Caco-2 (cell line): ENCODE results near the gene S100PBP. TPM values are rescaled to one million over a fixed set of nuclear protein-coding genes. Genes with fewer than 3 reads are reported as not detected.

ENCODE experiments used
- BruUV-seq: library from RNA; stranded (reverse); fragments of 400-500 nt; replicated peaks from 2 replicates; lab custom pipeline; 2021; lab: Mats Ljungman, UMichigan
- CTCF ChIA-PET: fragments of 300-600 bp; sonication (Branson Sonifier 250); formaldehyde crosslinking; loops from one replicate; lab custom pipeline; 2022; ENCODE audit warnings: antibody characterized with exemption; lab: Charles Lee
- POLR2A ChIA-PET: fragments of 300-600 bp; sonication (Branson Sonifier 250); formaldehyde crosslinking; loops from one replicate; lab custom pipeline; 2022; ENCODE audit warnings: antibody characterized with exemption; lab: Charles Lee
- DNase-seq, 2 experiments: peaks; one replicate each; pipeline versions ENCODE4 v3.0.0 to v3.0.0-alpha.2; 2020 to 2022
- H3K27me3 ChIP-seq: replicated peaks from 2 replicates; pipeline ENCODE4 v1.6.0; 2011; ENCODE audit warnings: low read length; ENCODE audit not compliant: control insufficient read depth, insufficient read depth
- H3K36me3 ChIP-seq: 2 replicates; pipeline ENCODE4 v1.5.1; 2011; ENCODE audit warnings: low read length; ENCODE audit not compliant: control insufficient read depth, insufficient read depth
- H3K4me1 ChIP-seq: fragments of 250-450 bp; sonication (Bioruptor Pico); 2 replicates; pipeline ENCODE4 v1.5.1; 2020; ENCODE audit warnings: mild to moderate bottlenecking
- H3K4me3 ChIP-seq: 2 replicates; pipeline ENCODE4 v1.5.1; 2011; ENCODE audit warnings: low read depth, mild to moderate bottlenecking, control low read depth, low read length
- H3K9me3 ChIP-seq: fragments of 250-450 bp; sonication (Bioruptor Pico); 2 replicates; pipeline ENCODE4 v1.5.1; 2020; ENCODE audit warnings: mild to moderate bottlenecking, moderate library complexity
- H3K27ac Mint-ChIP-seq: one replicate; pipeline ENCODE4 v1.8.0; 2022; ENCODE audit warnings: mixed read lengths; ENCODE audit not compliant: unreplicated experiment
- H3K27me3 Mint-ChIP-seq: one replicate; pipeline ENCODE4 v1.8.0; 2022; ENCODE audit warnings: mixed read lengths; ENCODE audit not compliant: insufficient read depth, unreplicated experiment
- H3K36me3 Mint-ChIP-seq: one replicate; pipeline ENCODE4 v1.8.0; 2022; ENCODE audit warnings: mild to moderate bottlenecking, mixed read lengths; ENCODE audit not compliant: insufficient read depth, unreplicated experiment
- H3K4me1 Mint-ChIP-seq: one replicate; pipeline ENCODE4 v1.8.0; 2022; ENCODE audit warnings: low read depth, mixed read lengths; ENCODE audit not compliant: unreplicated experiment
- H3K4me3 Mint-ChIP-seq: one replicate; pipeline ENCODE4 v1.8.0; 2022; ENCODE audit warnings: mild to moderate bottlenecking, moderate library complexity, mixed read lengths; ENCODE audit not compliant: unreplicated experiment
- H3K9me3 Mint-ChIP-seq: one replicate; pipeline ENCODE4 v1.8.0; 2022; ENCODE audit warnings: mixed read lengths; ENCODE audit not compliant: unreplicated experiment
- intact Hi-C: fragments of 100-400 bp; cut with micrococcal nuclease; formaldehyde crosslinking; loops from one replicate; pipeline ENCODE4 v1.10.0; 2022; ENCODE audit not compliant: unreplicated experiment
- total RNA-seq: library from RNA; stranded (reverse); gene quantifications from 2 replicates; pipeline ENCODE4 v1.2.3, GENCODE V29; 2022
- TF ChIP-seq, protein P1 (sequence below), 2 experiments: fragments of 200-600 bp in 1 of 2; IDR thresholded peaks; 1 replicate in 1 of 2; 2 replicates in 1 of 2; pipeline versions ENCODE4 v1.5.1 to v1.8.0; 2011 to 2022; ENCODE audit warnings: antibody characterized with exemption in 1 of 2, control low read depth in 1 of 2, inconsistent platforms in 1 of 2, low read depth in 1 of 2, low read length in 1 of 2, mild to moderate bottlenecking in 1 of 2, moderate library complexity in 1 of 2; ENCODE audit not compliant: insufficient read depth in 1 of 2, severe bottlenecking in 1 of 2, unreplicated experiment in 1 of 2

S100PBP gene
- total RNA-seq, 1 experiment from 2014 or later: 23.8 TPM

DNA sequence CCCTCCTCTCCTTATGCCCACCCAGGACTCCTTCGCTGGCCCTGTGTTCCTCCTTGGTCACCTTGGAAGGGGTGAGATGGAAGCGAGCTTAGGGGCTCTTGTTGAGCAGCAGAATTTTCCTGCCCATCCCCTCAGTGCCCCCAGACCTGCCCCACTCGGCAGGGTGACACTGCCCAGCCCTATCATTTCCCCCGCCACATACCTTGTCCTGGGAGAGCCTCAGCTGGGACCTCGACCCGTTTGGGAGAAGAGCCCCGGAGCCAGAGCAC lies 54.7 kb downstream of the S100PBP start:
- no peak overlapping the region for H3K4me3 Mint-ChIP-seq
- no peaks in the 10 kb centered on the region for H3K9me3 ChIP-seq
- peaks cover 17% of the 10 kb centered on the region for H3K4me1 Mint-ChIP-seq
- ChIA-PET CTCF (interaction anchor here (1.0 kb wide), 1 partner anchor 10 kb away, joined by 3 read pairs; no protein-coding TSS in a partner anchor), POLR2A (no interaction called here)
- DNase-seq: no peak
- no peaks in the 10 kb centered on the region for H3K4me1 ChIP-seq
- H3K27me3 ChIP-seq: no peaks in the 10 kb centered on the region; the same call in 1 of the 2 replicates
- H3K36me3 Mint-ChIP-seq: peaks cover 6% of the 10 kb centered on the region
- H3K9me3 Mint-ChIP-seq: no peaks in the 10 kb centered on the region
- H3K36me3 ChIP-seq: no peaks in the 10 kb centered on the region
- no TSS peak for BruUV-seq
- TF ChIP-seq, protein P1, sequence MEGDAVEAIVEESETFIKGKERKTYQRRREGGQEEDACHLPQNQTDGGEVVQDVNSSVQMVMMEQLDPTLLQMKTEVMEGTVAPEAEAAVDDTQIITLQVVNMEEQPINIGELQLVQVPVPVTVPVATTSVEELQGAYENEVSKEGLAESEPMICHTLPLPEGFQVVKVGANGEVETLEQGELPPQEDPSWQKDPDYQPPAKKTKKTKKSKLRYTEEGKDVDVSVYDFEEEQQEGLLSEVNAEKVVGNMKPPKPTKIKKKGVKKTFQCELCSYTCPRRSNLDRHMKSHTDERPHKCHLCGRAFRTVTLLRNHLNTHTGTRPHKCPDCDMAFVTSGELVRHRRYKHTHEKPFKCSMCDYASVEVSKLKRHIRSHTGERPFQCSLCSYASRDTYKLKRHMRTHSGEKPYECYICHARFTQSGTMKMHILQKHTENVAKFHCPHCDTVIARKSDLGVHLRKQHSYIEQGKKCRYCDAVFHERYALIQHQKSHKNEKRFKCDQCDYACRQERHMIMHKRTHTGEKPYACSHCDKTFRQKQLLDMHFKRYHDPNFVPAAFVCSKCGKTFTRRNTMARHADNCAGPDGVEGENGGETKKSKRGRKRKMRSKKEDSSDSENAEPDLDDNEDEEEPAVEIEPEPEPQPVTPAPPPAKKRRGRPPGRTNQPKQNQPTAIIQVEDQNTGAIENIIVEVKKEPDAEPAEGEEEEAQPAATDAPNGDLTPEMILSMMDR (IDR thresholded peaks at IDR 0.05; ENCODE audit: insufficient read depth in 1 of 2, low read depth in 1 of 2, low read length in 1 of 2, severe bottlenecking in 1 of 2, unreplicated experiment in 1 of 2): no peak
- no peaks in the 10 kb centered on the region for H3K27me3 Mint-ChIP-seq
- intact Hi-C loops: no loop called here
- no peak overlapping the region for H3K27ac Mint-ChIP-seq
- no peak overlapping the region for H3K4me3 ChIP-seq

GRCh38 chr1:32873484-32873883 lies 56.0 kb downstream of the S100PBP start:
- intact Hi-C loops: no loop called here
- Mint-ChIP-seq H3K36me3 (peaks cover 6% of the 10 kb centered on the region), H3K27me3 (no peaks in the 10 kb centered on the region), H3K4me1 (peaks cover 17% of the 10 kb centered on the region), H3K27ac (no peak overlapping the region), H3K9me3 (no peaks in the 10 kb centered on the region), H3K4me3 (no peak overlapping the region)
- Histone ChIP-seq H3K4me1 (no peaks in the 10 kb centered on the region), H3K9me3 (no peaks in the 10 kb centered on the region), H3K36me3 (no peaks in the 10 kb centered on the region), H3K27me3 (no peaks in the 10 kb centered on the region; the same call in 1 of the 2 replicates), H3K4me3 (no peak overlapping the region)
- ChIA-PET CTCF (interaction anchor here (0.6 to 0.7 kb wide), 3 partner anchors 45 to 503 kb away, joined by 3 to 4 read pairs (median 3); no protein-coding TSS in a partner anchor), POLR2A (no interaction called here)
- no TSS peak for BruUV-seq
- TF ChIP-seq, protein P1 (IDR thresholded peaks at IDR 0.05; ENCODE audit: insufficient read depth in 1 of 2, low read depth in 1 of 2, low read length in 1 of 2, severe bottlenecking in 1 of 2, unreplicated experiment in 1 of 2): no peak
- no peak for DNase-seq

- no peaks in the 10 kb centered on the region for H3K9me3 Mint-ChIP-seq
- no peak overlapping the region for H3K4me3 Mint-ChIP-seq
- TF ChIP-seq, protein P1 (IDR thresholded peaks at IDR 0.05; ENCODE audit: insufficient read depth in 1 of 2, low read depth in 1 of 2, low read length in 1 of 2, severe bottlenecking in 1 of 2, unreplicated experiment in 1 of 2): no peak
- DNase-seq: no peak
- POLR2A ChIA-PET: no interaction called here
- Histone ChIP-seq H3K36me3 (no peaks in the 10 kb centered on the region), H3K4me3 (no peak overlapping the region), H3K9me3 (no peaks in the 10 kb centered on the region), H3K4me1 (no peaks in the 10 kb centered on the region), H3K27me3 (no peaks in the 10 kb centered on the region; the same call in 1 of the 2 replicates)
- H3K4me1 Mint-ChIP-seq: peaks cover 8% of the 10 kb centered on the region
- BruUV-seq: no TSS peak
- H3K27me3 Mint-ChIP-seq: no peaks in the 10 kb centered on the region
- peaks cover 2% of the 10 kb centered on the region for H3K36me3 Mint-ChIP-seq
- intact Hi-C loops: no loop called here
- CTCF ChIA-PET: interaction anchor here (0.5 to 0.7 kb wide), 2 partner anchors 33 to 51 kb away, joined by 4 to 5 read pairs; no protein-coding TSS in a partner anchor
- no peak overlapping the region for H3K27ac Mint-ChIP-seq
Measured at GRCh38 chr1:32874860-32875752, 57.7 kb downstream of the S100PBP start.
